Stimulated activated CD4-positive, alpha-beta T cell treated with anti-CD3 and anti-CD28 coated beads, TNF-alpha, amount 100 ng/mL, for 1 hour (primary cell): ENCODE results near the gene MEI1.
A peak's percentile ranks its signal among the peaks of the same experiment; 100 is the strongest.

Experiments used
- DNase-seq, 3 donors: peaks; one replicate each; pipeline ENCODE4 v3.0.0-alpha.2; 2020; ENCODE audit warnings: low read depth in 3 of 3, low spot score in 1 of 3

The MEI1 gene

GRCh38 chr22:41781507-41781906 is 82.2 kb downstream of the MEI1 start:
- DNase-seq: peak in 1 of 3 donors; percentile 7

- no peak for DNase-seq
These were observed 83.0 kb downstream of the MEI1 start for GRCh38 chr22:41782316-41782715.

GRCh38 chr22:41782751-41783150 is 83.4 kb downstream of the MEI1 start:
- DNase-seq: no peak

GRCh38 chr22:41787331-41787730 is 88.0 kb downstream of the MEI1 start:
- no peak for DNase-seq

GRCh38 chr22:41793871-41794270 is 94.6 kb downstream of the MEI1 start:
- no peak for DNase-seq

- DNase-seq: no peak
These were observed 99.4 kb downstream of the MEI1 start for GRCh38 chr22:41798736-41799135.

- no peak for DNase-seq
These were observed 100.4 kb downstream of the MEI1 start for GRCh38 chr22:41799486-41800347.

GRCh38 chr22:41800348-41801146 is 101.2 kb downstream of the MEI1 start, which contains the start of gene CCDC134:
TSS of gene CCDC134 (plus strand) at chr22:41800679. CDS start at chr22:41808891, 8,212 bp downstream.
- peak; percentile 77 to 82 (median 78) for DNase-seq

GRCh38 chr22:41801147-41801819 is 102.0 kb downstream of the MEI1 start:
- no peak for DNase-seq

- no peak for DNase-seq
These were observed 102.6 kb downstream of the MEI1 start for GRCh38 chr22:41801886-41802285.

- no peak for DNase-seq
These were observed 106.3 kb downstream of the MEI1 start for GRCh38 chr22:41805639-41806038.

GRCh38 chr22:41808400-41808799 is 109.1 kb downstream of the MEI1 start:
- DNase-seq: no peak

- DNase-seq: no peak
These were observed 110.7 kb downstream of the MEI1 start for GRCh38 chr22:41810022-41810421.

GRCh38 chr22:41812805-41813545 is 113.7 kb downstream of the MEI1 start:
- DNase-seq: no peak

- DNase-seq: no peak
These were observed 114.6 kb downstream of the MEI1 start for GRCh38 chr22:41813726-41814410.

- no peak for DNase-seq
These were observed 116.4 kb downstream of the MEI1 start for GRCh38 chr22:41815716-41816115.

GRCh38 chr22:41816241-41816640 is 116.9 kb downstream of the MEI1 start:
- DNase-seq: no peak

GRCh38 chr22:41816871-41817270 is 117.6 kb downstream of the MEI1 start:
- no peak for DNase-seq

- DNase-seq: no peak
These were observed 118.7 kb downstream of the MEI1 start for GRCh38 chr22:41818011-41818410.

- DNase-seq: no peak
These were observed 119.3 kb downstream of the MEI1 start for GRCh38 chr22:41818596-41818995.
